DND-41 (cell line): ENCODE measurements around the gene RAD51B.

Experiments
- ATAC-seq: fragments of 200-7000 bp; cut with Tn5 transposase; 3 replicates; pipeline ENCODE4 v1.9.1; 2021; ENCODE audit warnings: low read depth; ENCODE audit not compliant: insufficient read depth
- DNase-seq: peaks from one replicate; pipeline ENCODE4 v3.0.0-alpha.2; 2020
- H2AFZ ChIP-seq: 2 replicates; pipeline ENCODE4 v1.6.0; 2012; ENCODE audit warnings: low read depth, low read length
- H3K27ac ChIP-seq: 2 replicates; pipeline ENCODE4 v1.5.1; 2012; ENCODE audit warnings: low read length, inconsistent platforms
- H3K27me3 ChIP-seq: fragments of 200-600 bp; sonication (generic); 2 replicates; pipeline ENCODE4 v1.6.0; 2012; ENCODE audit warnings: low read length, mild to moderate bottlenecking, inconsistent platforms; ENCODE audit not compliant: insufficient read depth, poor library complexity
- H3K36me3 ChIP-seq: 2 replicates; pipeline ENCODE4 v1.5.1; 2012; ENCODE audit warnings: low read length, inconsistent platforms; ENCODE audit not compliant: insufficient read depth
- H3K4me1 ChIP-seq: 2 replicates; pipeline ENCODE4 v1.5.1; 2012; ENCODE audit warnings: mild to moderate bottlenecking, low read length; ENCODE audit not compliant: insufficient read depth
- H3K4me2 ChIP-seq: 2 replicates; pipeline ENCODE4 v1.6.0; 2012; ENCODE audit warnings: mild to moderate bottlenecking, moderate library complexity, low read length, inconsistent platforms; ENCODE audit not compliant: insufficient read depth
- H3K4me3 ChIP-seq, 2 experiments: fragments of 200-600 bp in 1 of 2; shearing (Covaris generic) in 1 of 2; 2 replicates each; pipeline ENCODE4 v1.5.1; 2012 to 2016; ENCODE audit warnings: inconsistent platforms in 2 of 2, low read length in 2 of 2, mild to moderate bottlenecking in 2 of 2, low read depth in 1 of 2, moderate library complexity in 1 of 2
- H3K79me2 ChIP-seq: 2 replicates; pipeline ENCODE4 v1.6.0; 2012; ENCODE audit warnings: low read length, inconsistent platforms; ENCODE audit not compliant: insufficient read depth
- H3K9ac ChIP-seq: 2 replicates; pipeline ENCODE4 v1.6.0; 2012; ENCODE audit warnings: low read depth, mild to moderate bottlenecking, inconsistent platforms, low read length, moderate library complexity
- H3K9me3 ChIP-seq: 2 replicates; pipeline ENCODE4 v1.5.1; 2012; ENCODE audit warnings: low read length, moderate library complexity, mild to moderate bottlenecking, inconsistent platforms; ENCODE audit not compliant: insufficient read depth, severe bottlenecking
- H4K20me1 ChIP-seq: 2 replicates; pipeline ENCODE4 v1.6.0; 2012; ENCODE audit warnings: low read length; ENCODE audit not compliant: insufficient read depth
- EZH2 ChIP-seq: IDR thresholded peaks from 3 replicates; pipeline ENCODE4 v1.6.1; 2012; ENCODE audit warnings: borderline replicate concordance, low read depth, mild to moderate bottlenecking, moderate library complexity, low read length, inconsistent platforms; ENCODE audit not compliant: severe bottlenecking
- TF ChIP-seq, protein P1 (sequence below): IDR thresholded peaks from 2 replicates; pipeline ENCODE4 v1.5.1; 2012; ENCODE audit warnings: borderline replicate concordance, low read length, moderate library complexity, mild to moderate bottlenecking; ENCODE audit not compliant: poor library complexity, severe bottlenecking; ENCODE audit errors: extremely low read depth

Gene RAD51B

DNA sequence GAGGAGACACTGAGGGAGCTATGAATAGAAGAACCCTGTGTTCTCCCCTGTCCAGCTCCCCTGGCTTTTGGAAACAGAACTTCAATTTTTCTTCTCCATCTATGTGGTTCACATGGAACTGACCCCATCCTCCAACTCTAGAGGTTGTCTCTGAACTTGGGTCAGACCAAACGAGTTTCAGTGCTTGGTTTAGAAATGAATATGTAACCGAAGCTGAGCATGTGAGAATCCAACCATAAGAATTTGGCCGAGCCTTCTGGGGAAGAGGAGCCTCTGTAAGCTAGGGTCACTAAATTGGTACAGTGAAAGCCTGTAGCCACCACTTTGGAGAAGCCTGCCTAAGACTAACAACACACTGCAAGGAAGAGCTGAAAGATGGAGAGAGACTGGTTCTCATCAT is 508.9 kb downstream of the RAD51B start:
- no peaks in the 10 kb centered on the region for H3K79me2 ChIP-seq
- H3K4me1 ChIP-seq = no peaks in the 10 kb centered on the region
- H3K4me2 ChIP-seq = no peak overlapping the region
- DNase-seq (no peak), ATAC-seq (no peak)
- TF ChIP-seq EZH2 = no peak
- TF ChIP-seq, protein P1, sequence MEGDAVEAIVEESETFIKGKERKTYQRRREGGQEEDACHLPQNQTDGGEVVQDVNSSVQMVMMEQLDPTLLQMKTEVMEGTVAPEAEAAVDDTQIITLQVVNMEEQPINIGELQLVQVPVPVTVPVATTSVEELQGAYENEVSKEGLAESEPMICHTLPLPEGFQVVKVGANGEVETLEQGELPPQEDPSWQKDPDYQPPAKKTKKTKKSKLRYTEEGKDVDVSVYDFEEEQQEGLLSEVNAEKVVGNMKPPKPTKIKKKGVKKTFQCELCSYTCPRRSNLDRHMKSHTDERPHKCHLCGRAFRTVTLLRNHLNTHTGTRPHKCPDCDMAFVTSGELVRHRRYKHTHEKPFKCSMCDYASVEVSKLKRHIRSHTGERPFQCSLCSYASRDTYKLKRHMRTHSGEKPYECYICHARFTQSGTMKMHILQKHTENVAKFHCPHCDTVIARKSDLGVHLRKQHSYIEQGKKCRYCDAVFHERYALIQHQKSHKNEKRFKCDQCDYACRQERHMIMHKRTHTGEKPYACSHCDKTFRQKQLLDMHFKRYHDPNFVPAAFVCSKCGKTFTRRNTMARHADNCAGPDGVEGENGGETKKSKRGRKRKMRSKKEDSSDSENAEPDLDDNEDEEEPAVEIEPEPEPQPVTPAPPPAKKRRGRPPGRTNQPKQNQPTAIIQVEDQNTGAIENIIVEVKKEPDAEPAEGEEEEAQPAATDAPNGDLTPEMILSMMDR = no peak
- H3K4me3 ChIP-seq = no peak overlapping the region
- no peaks in the 10 kb centered on the region for H3K36me3 ChIP-seq
- no peak overlapping the region for H3K9ac ChIP-seq
- no peak overlapping the region for H2AFZ ChIP-seq
- no peaks in the 10 kb centered on the region for H3K27me3 ChIP-seq
- H3K27ac ChIP-seq = no peak overlapping the region
- H3K9me3 ChIP-seq = no peaks in the 10 kb centered on the region
- H4K20me1 ChIP-seq = no peaks in the 10 kb centered on the region

- TF ChIP-seq EZH2 = no peak
- TF ChIP-seq, protein P1 = no peak
- H3K36me3 ChIP-seq = no peaks in the 10 kb centered on the region
- no peak for ATAC-seq
- H3K9ac ChIP-seq = no peak overlapping the region
- no peaks in the 10 kb centered on the region for H3K27me3 ChIP-seq
- no peak overlapping the region for H3K4me3 ChIP-seq
- no peaks in the 10 kb centered on the region for H3K79me2 ChIP-seq
- H2AFZ ChIP-seq = no peak overlapping the region
- no peak overlapping the region for H3K4me2 ChIP-seq
- no peaks in the 10 kb centered on the region for H4K20me1 ChIP-seq
- no peak overlapping the region for H3K27ac ChIP-seq
- no peaks in the 10 kb centered on the region for H3K9me3 ChIP-seq
- no peaks in the 10 kb centered on the region for H3K4me1 ChIP-seq
- no peak for DNase-seq
Observed at GRCh38 chr14:68331426-68331825, 511.8 kb downstream of the RAD51B start.

DNA sequence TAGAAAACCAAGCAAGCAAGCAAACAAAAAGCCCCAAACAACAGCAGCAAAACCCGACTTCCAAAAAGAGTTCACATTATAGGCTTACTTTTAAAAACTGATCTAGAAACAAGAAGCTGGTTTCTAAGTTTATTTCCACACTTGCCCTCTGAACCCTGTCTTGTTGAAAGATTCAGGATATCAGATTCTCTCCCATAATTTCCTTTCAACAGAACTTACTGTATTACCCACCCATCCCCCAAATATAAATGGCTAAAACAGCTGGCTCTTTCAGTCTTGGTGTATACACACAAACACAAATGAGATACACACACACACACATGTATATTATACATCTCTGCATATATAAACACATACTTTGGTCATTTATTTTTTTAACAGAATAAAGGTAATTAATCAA is 512.4 kb downstream of the RAD51B start:
- H3K4me2 ChIP-seq = no peak overlapping the region
- H3K4me3 ChIP-seq = no peak overlapping the region
- no peak for ATAC-seq
- no peaks in the 10 kb centered on the region for H3K27me3 ChIP-seq
- H3K36me3 ChIP-seq = no peaks in the 10 kb centered on the region
- no peak for DNase-seq
- no peak overlapping the region for H2AFZ ChIP-seq
- H3K27ac ChIP-seq = no peak overlapping the region
- H3K9ac ChIP-seq = no peak overlapping the region
- no peaks in the 10 kb centered on the region for H4K20me1 ChIP-seq
- no peak for TF ChIP-seq EZH2
- TF ChIP-seq, protein P1 = no peak
- no peaks in the 10 kb centered on the region for H3K9me3 ChIP-seq
- H3K4me1 ChIP-seq = no peaks in the 10 kb centered on the region
- H3K79me2 ChIP-seq = no peaks in the 10 kb centered on the region

DNA sequence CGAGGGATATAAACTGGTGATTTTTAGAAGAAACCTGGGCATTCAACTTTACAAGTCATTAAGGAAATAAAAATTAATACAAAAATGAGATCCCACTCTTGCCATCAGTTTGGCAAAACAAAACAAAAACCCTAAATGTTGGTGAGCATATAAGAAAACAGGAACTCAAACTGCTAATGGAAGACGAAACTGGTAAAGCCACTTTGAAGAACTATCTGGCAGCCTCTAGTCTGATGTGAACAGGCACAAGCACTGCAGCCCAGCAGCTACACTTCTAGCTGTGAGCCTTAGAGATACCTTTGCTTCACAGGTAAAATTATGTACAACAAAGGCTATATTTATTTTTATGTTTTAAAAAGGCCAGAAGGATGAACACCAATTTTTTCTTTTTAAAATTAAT is 513.7 kb downstream of the RAD51B start:
- H3K9ac ChIP-seq = no peak overlapping the region
- no peaks in the 10 kb centered on the region for H3K79me2 ChIP-seq
- no peaks in the 10 kb centered on the region for H4K20me1 ChIP-seq
- H3K27me3 ChIP-seq = no peaks in the 10 kb centered on the region
- no peak overlapping the region for H3K4me3 ChIP-seq
- H3K9me3 ChIP-seq = no peaks in the 10 kb centered on the region
- DNase-seq = no peak
- no peak for ATAC-seq
- TF ChIP-seq EZH2 = no peak
- TF ChIP-seq, protein P1 = no peak
- H3K4me1 ChIP-seq = no peaks in the 10 kb centered on the region
- no peak overlapping the region for H2AFZ ChIP-seq
- H3K36me3 ChIP-seq = no peaks in the 10 kb centered on the region
- no peak overlapping the region for H3K4me2 ChIP-seq
- no peak overlapping the region for H3K27ac ChIP-seq
